ENCODE data around the gene GPR37.

GRCh38 chr7:124754576-124755268 lies 10.9 kb downstream of the GPR37 start:
- TF ChIP-seq, protein P1, sequence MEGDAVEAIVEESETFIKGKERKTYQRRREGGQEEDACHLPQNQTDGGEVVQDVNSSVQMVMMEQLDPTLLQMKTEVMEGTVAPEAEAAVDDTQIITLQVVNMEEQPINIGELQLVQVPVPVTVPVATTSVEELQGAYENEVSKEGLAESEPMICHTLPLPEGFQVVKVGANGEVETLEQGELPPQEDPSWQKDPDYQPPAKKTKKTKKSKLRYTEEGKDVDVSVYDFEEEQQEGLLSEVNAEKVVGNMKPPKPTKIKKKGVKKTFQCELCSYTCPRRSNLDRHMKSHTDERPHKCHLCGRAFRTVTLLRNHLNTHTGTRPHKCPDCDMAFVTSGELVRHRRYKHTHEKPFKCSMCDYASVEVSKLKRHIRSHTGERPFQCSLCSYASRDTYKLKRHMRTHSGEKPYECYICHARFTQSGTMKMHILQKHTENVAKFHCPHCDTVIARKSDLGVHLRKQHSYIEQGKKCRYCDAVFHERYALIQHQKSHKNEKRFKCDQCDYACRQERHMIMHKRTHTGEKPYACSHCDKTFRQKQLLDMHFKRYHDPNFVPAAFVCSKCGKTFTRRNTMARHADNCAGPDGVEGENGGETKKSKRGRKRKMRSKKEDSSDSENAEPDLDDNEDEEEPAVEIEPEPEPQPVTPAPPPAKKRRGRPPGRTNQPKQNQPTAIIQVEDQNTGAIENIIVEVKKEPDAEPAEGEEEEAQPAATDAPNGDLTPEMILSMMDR (IDR thresholded peaks at IDR 0.05; ENCODE audit: low read length) = no peak
- TF ChIP-seq EZH2 (IDR thresholded peaks at IDR 0.05; ENCODE audit: borderline replicate concordance, low read length) = no peak

Measured in OCI-LY1 (cell line).